T-helper 1 cell treated with Interleukin-12 subunit alpha and Interleukin-12 subunit beta and Interleukin-4 antibody, amounts not matched to agents 30 ng/mL and 1 ng/mL, for 36 hours (primary cell): ENCODE measurements around the gene ALPK3. TPM values are rescaled to one million over a fixed set of nuclear protein-coding genes. Genes with fewer than 3 reads are reported as not detected.

Source experiments
- intact Hi-C: fragments of 100-400 bp; cut with micrococcal nuclease; formaldehyde crosslinking; loops from one replicate; pipeline ENCODE4 v1.15.1; 2024
- total RNA-seq: library from RNA; stranded (reverse); gene quantifications from 2 replicates; pipeline ENCODE4 v1.2.3, GENCODE V29; 2022

ALPK3 gene
- total RNA-seq, 1 donor from 2014 or later: 0.29 TPM

DNA sequence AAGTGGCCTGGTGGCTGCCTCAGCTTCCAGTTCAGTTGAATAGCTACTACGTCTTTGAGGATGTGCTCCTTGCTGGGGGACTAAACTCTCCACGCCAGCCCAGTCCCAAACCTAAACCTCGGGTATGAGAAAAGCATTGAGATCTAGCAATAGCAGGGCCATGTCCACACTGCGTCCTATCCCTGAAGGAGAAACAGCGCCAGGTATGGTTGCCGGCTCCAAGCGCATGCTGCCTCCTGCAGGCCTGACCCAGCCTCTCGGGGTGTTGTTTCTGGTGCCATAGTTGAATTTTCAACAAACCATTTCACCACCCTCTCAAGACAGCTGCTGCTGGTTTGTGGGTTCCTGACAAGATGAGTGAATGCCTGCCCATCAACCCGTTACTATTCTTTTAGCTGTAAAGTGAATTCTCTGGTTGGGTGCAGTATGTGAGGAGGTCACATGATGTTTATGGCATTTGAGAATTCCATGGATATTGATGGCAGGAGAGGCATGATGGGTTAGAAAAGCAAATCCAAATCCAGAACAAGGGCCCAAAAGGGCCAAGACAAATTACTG lies 54.4 kb downstream of the ALPK3 start:
- intact Hi-C loops: no loop called here

DNA sequence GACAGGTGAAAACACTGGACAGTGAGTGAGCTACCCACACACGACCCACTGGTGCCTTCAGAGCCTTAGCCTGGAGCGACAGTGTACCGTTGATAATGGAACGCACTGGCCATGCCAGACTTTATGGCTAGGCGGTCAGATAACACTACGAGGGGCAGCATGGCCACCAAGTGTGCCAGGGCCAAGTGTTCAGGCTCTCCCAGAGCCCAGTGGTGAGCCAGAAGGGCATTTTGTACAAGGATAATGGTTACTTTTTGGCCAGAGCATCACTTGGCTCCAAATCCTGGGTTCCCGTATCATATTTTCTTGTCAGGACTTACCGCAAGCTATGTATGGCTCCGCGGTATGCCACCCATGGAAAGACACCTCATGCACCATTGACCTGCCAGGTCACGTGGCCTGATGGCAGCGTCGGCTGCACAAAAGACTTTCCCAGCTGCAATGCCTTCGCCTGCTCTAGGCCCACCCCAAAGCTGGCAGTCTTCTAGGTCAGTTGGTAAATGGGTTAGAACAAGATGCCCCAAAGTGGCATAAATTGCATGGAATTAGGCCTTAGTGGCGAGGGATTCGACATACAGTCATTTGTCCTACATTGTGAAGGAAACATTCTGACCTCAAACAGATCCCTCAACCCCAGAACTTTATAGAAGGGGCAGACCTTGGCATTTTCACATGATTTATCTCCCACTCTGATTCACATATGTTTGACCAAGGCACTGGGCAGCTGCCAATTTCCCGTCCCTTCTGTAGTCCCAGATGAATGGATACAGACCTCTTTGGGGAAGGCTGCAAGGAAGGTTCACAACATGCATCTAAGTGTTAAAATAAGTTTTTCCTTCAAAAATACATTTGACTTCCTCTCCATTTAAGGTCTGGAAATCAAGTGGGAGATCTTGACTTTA lies 55.1 kb downstream of the ALPK3 start:
- intact Hi-C loops: no loop called here

DNA sequence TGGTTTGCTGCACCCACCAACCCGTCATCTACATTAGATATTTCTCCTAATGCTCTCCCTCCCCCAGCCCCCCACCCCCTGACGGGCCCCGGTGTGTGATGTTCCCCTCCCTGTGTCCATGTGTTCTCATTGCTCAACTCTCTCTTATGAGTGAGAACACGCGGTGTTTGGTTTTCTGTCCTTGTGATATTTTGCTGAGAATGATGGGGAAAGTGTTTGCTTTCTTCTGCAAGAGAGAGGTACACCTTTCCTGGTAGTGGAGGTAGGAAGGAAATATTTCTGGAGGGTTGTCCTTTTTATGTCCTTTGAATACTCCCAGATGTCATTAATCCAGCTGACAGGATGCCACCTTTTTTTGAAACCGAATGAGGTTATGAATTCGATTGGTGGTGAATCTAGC lies 56.8 kb downstream of the ALPK3 start:
- intact Hi-C loops: no loop called here

DNA sequence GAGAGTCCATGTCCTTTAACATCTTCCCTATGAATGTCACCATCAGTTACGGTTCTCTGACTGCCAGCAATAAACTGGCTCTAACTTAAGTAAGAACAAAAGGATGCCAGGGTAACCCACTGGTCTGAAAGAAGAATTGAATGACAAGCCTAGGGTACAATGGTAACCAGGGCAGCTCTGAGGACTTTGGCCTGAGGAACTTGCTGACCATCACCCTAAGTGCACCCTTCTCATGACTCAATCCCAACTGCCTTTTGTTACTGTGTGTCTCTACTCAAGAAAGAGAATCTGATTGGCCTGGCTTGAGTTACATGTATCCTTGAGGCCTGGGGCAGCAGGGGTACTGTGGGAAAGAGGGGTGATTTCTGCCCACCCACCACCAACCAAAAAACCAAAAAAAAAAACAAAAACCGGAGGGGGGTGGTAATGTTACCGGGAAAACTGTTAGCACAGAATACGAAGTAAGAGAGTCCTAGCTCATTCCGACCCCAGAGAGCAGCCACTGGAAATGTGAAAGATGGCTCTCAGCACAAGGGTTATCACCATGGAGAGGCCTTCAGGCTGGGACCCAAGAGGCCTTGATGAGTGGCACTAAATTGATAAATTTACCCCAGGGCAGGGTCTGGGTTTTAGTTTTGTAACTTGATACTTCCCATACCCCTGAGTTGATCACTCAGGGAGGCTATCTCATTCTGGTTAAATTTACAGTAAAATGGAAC lies 58.0 kb downstream of the ALPK3 start:
- intact Hi-C loops: no loop called here

DNA sequence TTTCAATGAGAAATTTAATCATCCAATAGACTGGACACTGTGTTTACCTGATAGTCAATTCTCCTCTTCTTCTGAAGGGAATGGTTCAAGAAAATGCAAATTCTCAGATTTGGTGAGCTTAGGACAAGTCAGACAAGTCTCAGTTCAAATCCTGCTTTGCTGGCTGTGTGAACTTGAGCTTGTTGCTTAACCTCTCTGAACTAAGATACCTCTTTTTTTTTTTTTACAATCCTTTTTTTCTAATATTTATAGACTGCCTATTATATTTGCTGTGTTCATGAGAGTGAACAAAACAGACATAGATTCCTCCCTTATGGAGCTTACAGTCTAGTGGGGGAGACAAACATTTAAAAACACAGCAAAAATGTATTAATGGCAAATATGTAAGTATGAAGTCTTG lies 59.1 kb downstream of the ALPK3 start:
- intact Hi-C loops: no loop called here

DNA sequence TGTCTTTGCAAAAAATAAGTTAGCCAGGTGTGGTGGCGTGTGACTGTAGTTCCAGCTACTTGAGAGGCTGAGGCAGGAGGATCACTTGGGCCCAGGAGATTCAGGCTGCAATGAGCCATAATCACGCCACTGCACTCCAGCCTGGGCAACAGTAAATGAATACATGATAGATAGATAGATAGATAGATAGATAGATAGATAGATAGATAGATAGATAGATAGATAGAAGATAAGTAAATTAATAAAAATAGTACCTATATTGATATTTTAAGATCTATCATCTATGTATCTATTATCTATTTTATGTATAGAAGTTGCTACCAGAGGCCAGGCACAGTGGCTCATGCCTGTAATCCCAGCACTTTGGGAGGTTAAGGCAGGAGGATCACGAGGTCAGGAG lies 60.5 kb downstream of the ALPK3 start:
- intact Hi-C loops: loop anchor here (1.0 kb wide), 3 partner anchors 223 to 289 kb away; partner anchors contain the start of gene WDR73

DNA sequence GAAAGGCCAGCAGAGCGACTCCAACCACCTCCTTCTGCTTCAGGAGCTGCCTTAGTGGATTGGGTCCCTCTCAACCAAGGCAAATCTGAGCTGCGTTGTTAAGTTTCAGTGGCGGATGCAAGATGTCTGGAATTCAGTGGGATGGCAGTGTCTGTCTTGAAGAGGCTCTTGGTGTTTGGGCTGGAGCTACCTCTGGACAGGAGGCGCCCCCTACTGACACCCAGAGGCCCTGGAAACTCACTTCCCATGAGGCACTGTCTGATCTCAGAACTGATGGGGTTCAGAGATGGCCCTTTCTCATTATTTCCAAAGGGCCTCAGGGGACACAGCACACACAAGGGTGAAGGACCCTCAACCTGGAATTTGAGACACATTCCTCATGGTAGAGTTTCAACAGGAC lies 61.3 kb downstream of the ALPK3 start:
- intact Hi-C loops: loop anchor here (1.0 kb wide), 3 partner anchors 224 to 290 kb away; partner anchors contain the start of gene WDR73

DNA sequence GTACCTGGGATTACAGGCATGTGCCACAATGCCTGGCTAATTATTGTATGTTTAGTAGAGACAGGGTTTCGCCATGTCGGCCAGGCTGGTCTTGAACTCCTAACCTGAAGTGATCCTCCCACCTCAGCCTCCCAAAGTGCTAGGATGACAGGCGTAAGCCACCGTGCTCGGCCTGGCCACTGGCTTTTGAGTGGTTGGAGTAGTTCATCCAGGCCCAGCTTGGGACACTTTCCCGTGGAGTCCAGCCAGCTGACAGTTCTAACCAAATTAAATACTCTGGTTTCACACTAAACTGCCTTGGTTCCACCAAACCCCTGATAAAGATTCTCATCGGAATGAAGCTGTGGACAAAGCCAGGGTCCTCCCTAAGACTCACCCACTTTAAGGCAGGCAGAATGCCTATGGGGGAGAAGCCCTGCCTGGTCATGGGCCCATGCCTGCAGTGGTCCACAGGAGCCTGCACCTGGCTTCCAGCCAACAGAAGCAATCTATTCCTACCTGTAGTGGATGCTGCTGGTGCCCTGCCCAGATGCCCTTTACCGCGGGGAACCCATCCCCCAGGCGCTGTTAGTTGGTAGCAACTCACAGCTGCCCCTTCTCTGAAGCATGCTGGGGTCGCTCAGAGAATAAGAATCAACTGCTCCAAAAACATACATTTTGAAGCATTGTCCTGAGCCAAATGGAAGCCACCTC lies 62.1 kb downstream of the ALPK3 start:
- intact Hi-C loops: no loop called here

DNA sequence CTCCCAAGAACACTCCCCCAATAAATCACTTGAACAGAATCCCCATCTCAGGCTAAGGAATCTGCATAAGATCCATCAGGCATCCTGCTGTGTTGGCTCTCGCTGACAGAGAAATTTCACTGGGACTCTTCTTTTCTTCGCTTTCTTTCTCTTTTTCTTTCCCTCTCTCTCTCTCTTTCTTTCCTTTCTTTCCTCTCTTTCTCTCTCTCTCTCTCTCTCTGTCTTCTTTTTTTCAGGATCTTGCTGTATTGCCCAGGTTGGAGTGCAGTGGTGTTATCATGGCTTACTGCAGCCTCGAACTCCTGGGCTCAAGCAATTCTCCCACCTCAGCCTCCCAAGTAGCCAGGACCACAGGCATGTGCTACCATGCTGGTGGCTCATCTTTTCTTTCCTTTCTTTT lies 62.9 kb downstream of the ALPK3 start:
- intact Hi-C loops: no loop called here

DNA sequence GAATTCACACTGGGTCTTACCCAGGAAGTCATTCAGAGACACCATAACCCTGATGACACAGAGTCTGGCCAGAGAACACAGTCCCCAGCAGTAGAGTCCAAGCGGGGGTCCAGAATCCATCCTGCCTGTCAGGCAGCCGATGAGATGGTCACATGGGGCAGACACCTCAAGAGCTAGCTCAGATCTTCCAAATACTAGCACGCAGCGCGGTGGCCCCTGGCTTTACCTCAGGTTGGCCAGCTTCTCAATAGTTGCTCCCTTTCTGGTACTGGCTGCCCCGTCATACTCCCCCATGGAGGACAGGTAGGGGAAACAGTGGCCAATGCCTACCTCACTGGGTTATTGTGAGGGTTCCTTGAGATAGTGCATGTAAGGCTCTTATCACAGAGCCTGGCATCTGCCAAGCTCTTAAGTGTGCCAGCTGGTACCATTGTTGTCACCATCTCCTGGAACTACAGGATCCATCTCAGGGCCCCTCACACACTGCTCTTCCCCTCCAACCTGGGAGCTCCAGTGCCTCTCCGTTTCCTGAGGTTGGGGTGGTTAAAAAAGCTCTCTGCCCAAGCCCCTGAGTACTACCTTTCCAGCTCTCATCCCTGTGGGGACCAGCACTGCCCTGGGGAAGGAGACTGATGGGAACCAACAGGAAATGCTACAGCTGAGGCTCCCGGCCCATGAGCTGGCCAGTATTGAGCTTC lies 63.8 kb downstream of the ALPK3 start:
- intact Hi-C loops: no loop called here

DNA sequence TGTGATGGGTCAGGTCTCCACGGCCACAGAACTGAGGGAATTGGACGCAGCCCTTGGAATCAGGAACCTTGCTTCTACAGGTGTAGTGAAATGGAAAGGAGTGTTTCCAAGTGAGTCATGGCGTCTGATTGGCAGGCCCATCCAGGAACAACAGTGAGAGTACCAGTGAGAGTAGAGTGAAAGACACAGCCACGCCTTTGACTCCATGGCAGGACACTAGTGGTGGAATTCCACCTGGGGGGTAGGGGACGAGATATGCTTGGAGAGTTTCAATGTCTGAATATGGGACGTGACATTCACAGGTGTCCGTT lies 64.3 kb downstream of the ALPK3 start:
- intact Hi-C loops: no loop called here

DNA sequence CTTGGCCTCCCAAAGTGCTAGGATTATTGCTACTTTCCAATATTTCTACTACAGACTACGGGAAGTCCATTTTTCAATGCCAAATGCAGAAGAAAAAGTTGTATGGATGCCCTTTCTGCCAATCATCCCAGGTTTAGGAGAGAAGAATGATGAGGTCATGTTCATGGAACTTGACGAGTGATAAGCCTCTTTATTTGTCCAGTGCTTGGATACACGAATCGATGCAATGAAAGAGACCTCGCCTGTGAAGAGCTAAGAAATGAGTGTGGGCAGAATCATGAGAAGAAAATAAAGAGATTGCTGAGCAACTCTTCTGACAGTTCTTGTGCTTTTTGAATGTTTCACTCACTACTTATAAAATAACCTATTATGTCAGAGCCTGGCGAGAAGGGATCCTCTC lies 66.3 kb downstream of the ALPK3 start:
- intact Hi-C loops: no loop called here

DNA sequence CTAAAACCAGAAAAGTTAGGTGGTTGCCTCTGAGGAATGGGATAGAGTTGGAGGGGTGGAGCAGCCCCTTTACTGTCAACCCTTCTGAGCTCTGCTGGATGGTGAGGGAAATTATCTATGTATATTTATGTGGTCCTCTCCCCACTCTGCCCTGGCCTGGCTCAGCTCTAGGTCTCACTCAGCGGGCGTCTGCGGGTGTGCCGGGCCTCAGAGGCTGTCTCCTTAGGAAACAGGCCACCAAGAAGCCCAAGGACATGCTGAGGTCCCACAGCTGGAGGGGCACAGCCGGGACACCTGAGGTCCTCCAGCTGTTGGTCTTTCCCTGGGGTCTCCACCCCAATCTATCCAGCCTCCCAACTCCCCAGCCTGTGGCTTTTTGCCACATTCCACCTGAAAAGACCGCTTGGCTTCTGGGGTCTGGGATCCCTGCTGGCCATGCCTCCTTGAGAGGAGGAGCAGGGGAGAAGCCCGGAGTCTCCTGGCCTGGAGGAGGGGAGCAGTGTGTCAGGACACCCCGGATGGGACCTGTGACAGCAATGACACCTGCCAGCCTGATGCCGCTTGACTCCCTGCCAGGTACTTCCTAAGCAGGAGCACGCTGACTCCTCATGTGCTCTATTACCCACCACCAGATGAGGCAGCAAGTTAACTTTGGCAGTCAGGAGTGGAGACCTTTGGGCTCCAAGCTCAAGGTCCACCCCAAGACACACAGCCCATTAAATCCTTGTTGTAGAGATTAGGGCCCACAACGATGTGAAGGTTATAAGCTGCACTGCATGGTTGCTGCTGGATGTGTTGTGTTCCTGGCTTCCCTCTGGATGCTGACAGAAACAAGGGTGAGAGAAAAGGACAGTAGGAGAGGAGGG lies 67.0 kb downstream of the ALPK3 start, which contains the start of gene SLC28A1:
Gene SLC28A1 (plus strand): TSS at position 747 of the 866 bp plus-strand sequence. CDS start 3,099 bp downstream, outside the sequence.
- intact Hi-C loops: no loop called here

DNA sequence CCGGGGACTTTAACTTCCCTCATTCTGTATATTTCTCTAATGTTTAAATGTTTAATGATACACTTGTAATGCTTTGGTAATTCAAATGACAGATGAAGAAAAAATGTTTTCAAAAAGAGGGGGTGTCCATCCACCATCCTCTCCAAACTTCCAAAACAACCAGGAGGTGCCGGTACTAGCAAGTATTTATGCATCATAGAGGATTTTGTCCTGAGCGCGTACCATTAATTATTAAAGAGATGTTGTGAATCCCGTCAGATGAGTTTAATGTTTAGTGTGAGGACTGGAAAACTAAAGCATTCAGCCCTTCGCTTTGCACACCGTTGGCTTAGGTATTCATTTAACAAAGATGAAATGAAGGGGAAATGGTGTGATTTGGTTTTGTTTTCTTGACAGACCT lies 68.6 kb downstream of the ALPK3 start:
- intact Hi-C loops: no loop called here

DNA sequence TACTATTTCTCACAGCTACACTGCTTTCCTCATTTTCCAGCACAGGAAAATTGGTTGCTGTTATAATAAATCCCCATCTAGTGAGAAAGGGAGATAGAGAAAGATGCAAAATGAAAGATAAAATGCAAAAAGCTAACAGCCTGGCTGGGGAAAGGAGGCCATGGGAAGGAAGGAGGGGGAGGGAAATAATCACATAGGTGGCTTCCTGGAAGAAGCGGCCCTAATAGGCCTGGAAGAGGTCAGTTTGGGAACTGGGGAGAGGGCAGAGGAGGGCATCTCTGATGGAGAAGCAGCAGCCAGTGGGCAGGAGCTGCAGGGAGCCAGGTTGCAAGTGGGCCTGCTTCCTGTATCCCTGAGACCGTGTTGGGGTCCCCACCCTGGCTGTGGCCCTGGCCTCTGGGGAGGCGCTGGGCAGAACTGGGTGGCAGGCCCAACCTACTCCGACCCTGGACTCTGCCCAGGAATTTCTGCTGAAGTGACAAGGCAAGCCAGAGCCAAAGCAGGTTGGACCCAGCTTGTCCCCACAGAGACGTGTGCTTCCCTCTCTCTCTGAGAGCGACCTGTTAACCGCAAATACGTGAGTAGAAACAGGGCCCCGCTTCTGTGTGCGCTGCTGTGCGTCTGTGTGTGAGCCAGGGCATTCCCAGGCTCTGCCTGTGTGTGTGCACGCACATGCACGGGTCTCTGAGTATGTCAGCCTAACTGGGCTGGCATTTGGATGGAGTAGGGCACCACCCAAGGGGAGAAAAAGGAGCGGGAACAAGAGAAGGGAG lies 69.2 kb downstream of the ALPK3 start:
- intact Hi-C loops: no loop called here

DNA sequence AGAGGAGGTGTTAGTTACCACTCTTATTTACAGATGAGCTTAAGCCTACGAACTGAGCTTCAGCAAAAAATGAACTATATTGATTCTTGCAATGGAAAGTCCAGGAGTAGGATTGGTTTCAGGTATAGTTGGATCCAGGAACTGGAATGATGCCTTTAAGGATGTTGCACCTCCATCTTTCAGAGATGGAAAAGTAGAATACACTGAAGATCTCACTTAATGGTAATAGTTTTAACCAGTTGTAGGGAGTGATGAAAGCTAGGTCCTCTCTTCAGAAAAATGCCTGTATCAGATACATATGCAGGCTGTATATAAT lies 69.8 kb downstream of the ALPK3 start:
- intact Hi-C loops: no loop called here

DNA sequence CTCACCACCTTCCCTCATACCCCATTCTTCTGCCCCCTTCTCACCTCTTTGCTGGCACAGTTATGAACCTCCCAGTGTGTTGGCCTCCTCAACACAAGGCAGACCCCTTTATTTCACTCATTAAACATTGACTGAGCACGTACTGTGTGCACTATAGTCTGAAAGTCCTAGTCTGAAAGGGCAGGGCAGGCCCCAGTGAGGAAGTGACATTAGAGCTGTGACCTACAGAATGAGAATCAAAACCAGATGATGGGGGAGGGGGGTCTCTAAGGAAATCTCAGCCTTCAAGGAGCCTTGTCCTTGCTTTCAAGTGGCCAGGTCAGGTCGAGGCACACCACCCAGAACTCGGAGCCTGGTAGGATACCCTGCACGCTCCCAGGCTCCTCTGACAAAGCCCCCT lies 70.8 kb downstream of the ALPK3 start:
- intact Hi-C loops: no loop called here

DNA sequence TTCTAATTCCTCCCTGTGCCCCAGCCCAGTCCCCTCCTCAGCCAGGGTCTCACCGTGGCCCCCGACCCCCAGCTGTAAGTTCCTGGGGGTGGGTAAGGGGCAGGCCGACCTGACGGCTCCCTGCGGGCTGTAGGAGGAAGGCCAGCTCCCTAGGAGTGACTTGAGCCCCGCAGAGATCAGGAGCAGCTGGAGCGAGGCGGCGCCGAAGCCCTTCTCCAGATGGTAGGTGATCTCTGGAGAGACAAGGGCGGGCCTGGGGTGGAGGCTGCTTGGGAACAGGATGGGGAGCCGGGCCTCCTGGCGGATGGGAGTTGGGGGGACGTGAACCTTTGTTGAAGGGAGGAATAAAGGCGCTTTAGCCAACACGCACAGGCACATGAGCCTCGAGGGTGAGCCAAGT lies 71.5 kb downstream of the ALPK3 start:
- intact Hi-C loops: no loop called here

DNA sequence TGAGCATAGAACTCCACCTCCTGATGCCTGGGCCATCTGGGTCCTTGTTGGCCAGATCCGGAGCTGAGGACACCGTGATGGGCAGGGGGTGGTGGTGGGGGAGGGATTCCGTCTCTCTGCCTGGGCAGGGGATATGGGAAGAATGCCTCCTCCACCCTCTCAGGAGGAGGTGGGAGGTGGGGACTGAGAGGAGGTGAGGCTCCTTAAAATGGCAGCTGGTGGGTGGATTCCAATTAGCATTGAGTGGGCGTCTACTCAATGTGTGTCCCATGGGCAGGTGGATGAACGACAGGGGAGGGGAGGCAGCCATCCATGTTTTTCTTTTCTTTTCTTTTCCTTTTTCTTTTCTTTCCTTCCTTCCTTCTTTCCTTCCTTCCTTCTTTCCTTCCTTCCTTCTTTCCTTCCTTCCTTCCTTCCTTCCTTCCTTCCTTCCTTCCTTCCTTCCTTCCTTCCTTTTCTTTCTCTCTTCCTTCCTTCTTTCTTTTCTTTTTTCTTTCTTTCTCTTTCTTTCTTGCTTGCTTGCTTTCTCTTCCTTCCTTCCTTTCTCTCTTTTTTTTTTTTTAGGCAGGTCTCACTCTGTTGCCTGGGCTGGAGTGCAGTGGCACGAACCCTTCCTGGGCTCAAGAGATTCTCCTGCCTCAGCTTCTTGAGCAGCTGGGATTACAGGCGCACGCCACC lies 72.3 kb downstream of the ALPK3 start:
- intact Hi-C loops: no loop called here
